K562 (cell line): ENCODE results near the gene PRPSAP1. TPM values are rescaled to one million over a fixed set of nuclear protein-coding genes. Genes with fewer than 3 reads are reported as not detected.

Source experiments
- ATAC-seq: fragments of 200-7000 bp; cut with Tn5 transposase; 3 replicates; pipeline ENCODE4 v1.9.1; 2020; ENCODE audit warnings: moderate library complexity
- BruUV-seq: library from RNA; stranded (reverse); fragments of 400-500 nt; replicated peaks from 2 replicates; lab custom pipeline; 2021; lab: Mats Ljungman, UMichigan
- CTCF ChIA-PET: fragments of 300-600 bp; formaldehyde crosslinking; extraction: SDS; loops from one replicate; lab custom pipeline; 2021; ENCODE audit warnings: low intra/inter-chr PET ratio; lab: Yijun Ruan, JAX
- POLR2A ChIA-PET: fragments of 300-600, 350-650 bp; sonication (Branson Sonifier 250); formaldehyde crosslinking; extraction: SDS; loops from one replicate; lab custom pipeline; 2021; ENCODE audit warnings: antibody characterized with exemption, inconsistent platforms; lab: Yijun Ruan, JAX
- DNase-seq, 4 experiments: peaks; one replicate each; pipeline versions ENCODE4 v3.0.0 to v3.0.0-alpha.2; 2011 to 2018; ENCODE audit warnings: low spot score in 3 of 4, mixed read lengths in 3 of 4; ENCODE audit errors: extremely low read depth in 1 of 4
- FAIRE-seq: peaks from 2 replicates; lab custom pipeline; 2011; peaks lifted over from hg19 to GRCh38; lab: Jason Lieb, UNC
- H2AFZ ChIP-seq: 2 replicates; pipeline ENCODE4 v1.6.0; 2011; ENCODE audit warnings: low read depth, low read length, control low read depth, inconsistent platforms
- H3K27ac ChIP-seq: fragments of 200-600 bp; 3 replicates; pipeline ENCODE4 v1.8.0; 2011; ENCODE audit warnings: low read depth, mild to moderate bottlenecking, control low read depth, inconsistent platforms, low read length, moderate library complexity, mixed read lengths; ENCODE audit errors: extremely low read depth
- H3K27me3 ChIP-seq, 2 experiments: fragments of 300-600 bp in 1 of 2; 2 replicates in 1 of 2; 3 replicates in 1 of 2; pipeline versions ENCODE4 v1.6.0 to v1.8.0; 2011; ENCODE audit warnings: inconsistent platforms in 2 of 2, low read length in 2 of 2, mild to moderate bottlenecking in 1 of 2, mixed read lengths in 1 of 2, moderate library complexity in 1 of 2; ENCODE audit not compliant: control insufficient read depth in 2 of 2, insufficient read depth in 2 of 2
- H3K36me3 ChIP-seq: fragments of 300-600 bp; 3 replicates; pipeline ENCODE4 v1.8.0; 2011; ENCODE audit warnings: mild to moderate bottlenecking, low read length, inconsistent platforms; ENCODE audit not compliant: control insufficient read depth, insufficient read depth
- H3K4me1 ChIP-seq, 2 experiments: fragments of 200-600 bp in 1 of 2; replicated peaks in 1 of 2; 2 replicates in 1 of 2; 3 replicates in 1 of 2; pipeline versions ENCODE4 v1.5.1 to v1.8.0; 2011; ENCODE audit warnings: inconsistent platforms in 2 of 2, low read length in 2 of 2, mild to moderate bottlenecking in 1 of 2, mixed read lengths in 1 of 2, moderate library complexity in 1 of 2; ENCODE audit not compliant: control insufficient read depth in 2 of 2, insufficient read depth in 2 of 2
- H3K4me2 ChIP-seq: 2 replicates; pipeline ENCODE4 v1.6.1; 2011; ENCODE audit warnings: low read length, control low read depth, inconsistent platforms, mixed read lengths; ENCODE audit not compliant: insufficient read depth
- H3K4me3 ChIP-seq: fragments of 200-600 bp; sonication (generic), shearing (Covaris generic); 2 replicates; pipeline ENCODE4 v1.5.1; 2016; ENCODE audit warnings: control low read depth, inconsistent platforms
- H3K79me2 ChIP-seq: fragments of 200-600 bp; 3 replicates; pipeline ENCODE4 v1.8.0; 2011; ENCODE audit warnings: low read length, inconsistent platforms; ENCODE audit not compliant: control insufficient read depth, insufficient read depth
- H3K9ac ChIP-seq, 2 experiments: 2 replicates each; pipeline versions ENCODE4 v1.6.0 to v1.6.1; 2011; ENCODE audit warnings: low read depth in 2 of 2, low read length in 2 of 2, control low read depth in 1 of 2, inconsistent platforms in 1 of 2, mild to moderate bottlenecking in 1 of 2, mixed read lengths in 1 of 2; ENCODE audit not compliant: insufficient read depth in 1 of 2
- H3K9me1 ChIP-seq: one replicate; pipeline ENCODE4 v1.6.0; 2011; ENCODE audit warnings: inconsistent platforms, mild to moderate bottlenecking, low read length, moderate library complexity; ENCODE audit not compliant: control insufficient read depth, insufficient read depth
- H3K9me3 ChIP-seq: replicated peaks from 2 replicates; pipeline ENCODE4 v1.5.1; 2011; ENCODE audit warnings: low read depth, low read length, inconsistent platforms; ENCODE audit not compliant: control insufficient read depth, insufficient read depth
- H4K20me1 ChIP-seq: replicated peaks from 2 replicates; pipeline ENCODE4 v1.6.1; 2011; ENCODE audit warnings: low read length, inconsistent platforms, mixed read lengths; ENCODE audit not compliant: control insufficient read depth, insufficient read depth
- KLF13 ChIP-seq: fragments of 450-650 bp; IDR thresholded peaks from 2 replicates; pipeline ENCODE4 v1.6.1; 2016; ENCODE audit warnings: missing genetic modification characterization, low read depth, mild to moderate bottlenecking, missing compliant biosample characterization, moderate library complexity, borderline replicate concordance
- PHB ChIP-seq: fragments of 250-450 bp; sonication (Bioruptor Pico); IDR thresholded peaks from 2 replicates; pipeline ENCODE4 v1.5.0; 2021
- RERE ChIP-seq: sonication (generic); formaldehyde crosslinking; IDR thresholded peaks from 2 replicates; pipeline ENCODE4 v1.8.0; 2023; ENCODE audit warnings: missing genetic modification reagents, mild to moderate bottlenecking, borderline replicate concordance
- STAT5B ChIP-seq: fragments of 250-450 bp; sonication (Bioruptor Pico); IDR thresholded peaks from 2 replicates; pipeline ENCODE4 v1.8.0; 2021; ENCODE audit warnings: mild to moderate bottlenecking, inconsistent platforms
- TARDBP ChIP-seq: fragments of 450-650 bp; IDR thresholded peaks from 2 replicates; pipeline ENCODE4 v1.6.1; 2016
- ZNF407 ChIP-seq: fragments of 450-650 bp; IDR thresholded peaks from 2 replicates; pipeline ENCODE4 v1.6.1; 2016; ENCODE audit warnings: low read depth
- WGBS: fragments of 100-300 bp; shearing (Covaris generic); methylation state at CpG from one replicate; pipeline ENCODE4 v1.1.6; 2016; ENCODE audit warnings: low coverage, mixed read lengths; ENCODE audit not compliant: insufficient coverage; ENCODE audit errors: missing lambda C conversion rate; 5-methylcytosine and 5-hydroxymethylcytosine counted together
- in situ Hi-C: fragments of 300-500 bp; cut with MboI; formaldehyde crosslinking; loops from 4 replicates; pipeline ENCODE4 v1.15.0; 2018; ENCODE audit warnings: inconsistent platforms, mixed read lengths
- intact Hi-C: fragments of 100-400 bp; cut with micrococcal nuclease; formaldehyde crosslinking; loops from 2 replicates; pipeline ENCODE4 v1.14.2; 2022
- polyA plus RNA-seq, 8 experiments: library from polyadenylated mRNA; depleted of rRNA in 4 of 8; stranded (reverse) in 5 of 8; unstranded in 3 of 8; fragments of >200 nt; fragmentation: Nextera tagmentation in 2 of 8; fragmentation: Illumina TruSeq in 1 of 8; extraction: Ambion mirVana in 2 of 8; extraction: Trizol in 1 of 8; gene quantifications; 2 replicates each; pipeline versions ENCODE4 v1.2.1 to v1.2.3, GENCODE V29; 2011 to 2014; ENCODE audit warnings: inconsistent platforms in 1 of 8, missing spikeins in 1 of 8
- total RNA-seq, 7 experiments: library from RNA; depleted of rRNA in 6 of 7; stranded (reverse); fragments of >200 nt in 6 of 7; fragmentation: Illumina TruSeq in 2 of 7; extraction: Trizol in 2 of 7; gene quantifications; 2 replicates each; pipeline versions ENCODE4 v1.2.1 to v1.2.3, GENCODE V29; 2011 to 2021; ENCODE audit warnings: low replicate concordance in 1 of 7

The PRPSAP1 gene
- total and polyA plus RNA-seq, 9 of the 15 experiments (the other 6 are each of a cell fraction or from before 2014, with no cell fraction given) = 21.9 to 77.1 (median 40.8) TPM

GRCh38 chr17:76378548-76379274 lies 25.0 kb upstream of the PRPSAP1 start:
- Histone ChIP-seq H3K36me3 (no peaks in the 10 kb centered on the region), H3K9me3 (no peaks in the 10 kb centered on the region), H3K4me3 (no peak overlapping the region), H3K27ac (no peak overlapping the region), H4K20me1 (no peaks in the 10 kb centered on the region), H3K4me1 (peaks cover 8 to 34% of the 10 kb centered on the region in 2 experiments; a peak in 4 of 5 replicates), H3K4me2 (no peak overlapping the region), H3K9ac (no peak overlapping the region), H3K27me3 (no peaks in the 10 kb centered on the region), H2AFZ (no peak overlapping the region), H3K79me2 (peaks cover 8% of the 10 kb centered on the region; the same call in 2 of the 3 replicates), H3K9me1 (no peaks in the 10 kb centered on the region)
- no TSS peak for BruUV-seq
- WGBS = 80% methylated on average over 5 of the region's 5 CpGs
- FAIRE-seq (no peak), ATAC-seq (no peak), DNase-seq (no peak)
- intact Hi-C loops = no loop called here
- CTCF ChIA-PET = no interaction called here
- in situ Hi-C loops = no loop called here
- POLR2A ChIA-PET = interaction anchor here (0.7 to 1.0 kb wide), 2 partner anchors 13 to 24 kb away, joined by 3 read pairs; no protein-coding TSS in a partner anchor
- TF ChIP-seq STAT5B (CRISPR knock-in tag) = no peak
- no peak for TF ChIP-seq PHB (CRISPR knock-in tag)
- no peak for TF ChIP-seq KLF13 (tag)
- no peak for TF ChIP-seq RERE (CRISPR knock-in tag)
- TF ChIP-seq TARDBP = no peak
- TF ChIP-seq ZNF407 = no peak
